GM23338 (cell line): Measurements from ENCODE around the gene PAF1. TPM values are rescaled to one million over a fixed set of nuclear protein-coding genes. Genes with fewer than 3 reads are reported as not detected.

Experiments
- ATAC-seq: fragments of 200-7000 bp; cut with Tn5 transposase; 3 replicates; pipeline ENCODE4 v1.9.1; 2020
- DNase-seq: peaks from one replicate; pipeline ENCODE4 v3.0.0-alpha.2; 2015; ENCODE audit warnings: low spot score
- H2AFZ ChIP-seq: fragments of 200-600 bp; sonication (generic); 2 replicates; pipeline ENCODE4 v1.8.0; 2016; ENCODE audit warnings: antibody characterized with exemption, mild to moderate bottlenecking, moderate library complexity
- H3F3A ChIP-seq: fragments of 200-600 bp; sonication (generic); replicated peaks from 2 replicates; pipeline ENCODE4 v1.8.0; 2017; ENCODE audit warnings: antibody characterized with exemption, mixed run types, low read depth
- H3K27ac ChIP-seq: fragments of 200-600 bp; sonication (generic); 2 replicates; pipeline ENCODE4 v1.6.1; 2016; ENCODE audit warnings: low read depth
- H3K27me3 ChIP-seq: fragments of 200-600 bp; sonication (generic); 2 replicates; pipeline ENCODE4 v1.8.0; 2016; ENCODE audit warnings: mild to moderate bottlenecking, mixed run types, moderate library complexity; ENCODE audit not compliant: insufficient read depth
- H3K36me3 ChIP-seq: fragments of 200-600 bp; sonication (generic); 2 replicates; pipeline ENCODE4 v1.8.0; 2016; ENCODE audit warnings: mild to moderate bottlenecking; ENCODE audit not compliant: insufficient read depth
- H3K4me1 ChIP-seq: fragments of 200-600 bp; sonication (generic); 2 replicates; pipeline ENCODE4 v1.8.0; 2016; ENCODE audit warnings: mild to moderate bottlenecking, moderate library complexity; ENCODE audit not compliant: insufficient read depth
- H3K4me2 ChIP-seq: fragments of 200-600 bp; sonication (generic); 2 replicates; pipeline ENCODE4 v1.7.1; 2017; ENCODE audit warnings: mixed run types
- H3K4me3 ChIP-seq: fragments of 200-600 bp; sonication (generic); 2 replicates; pipeline ENCODE4 v1.6.1; 2016; ENCODE audit warnings: mixed run types
- H3K79me2 ChIP-seq: fragments of 200-600 bp; sonication (generic); replicated peaks from 2 replicates; pipeline ENCODE4 v1.8.0; 2017; ENCODE audit warnings: mild to moderate bottlenecking; ENCODE audit not compliant: insufficient read depth
- H3K9me2 ChIP-seq: fragments of 200-600 bp; sonication (generic); 2 replicates; pipeline ENCODE4 v1.8.0; 2017; ENCODE audit not compliant: insufficient read depth
- H4K20me1 ChIP-seq: fragments of 200-600 bp; sonication (generic); replicated peaks from 2 replicates; pipeline ENCODE4 v1.8.0; 2017; ENCODE audit warnings: mild to moderate bottlenecking; ENCODE audit not compliant: insufficient read depth
- H3K27ac Mint-ChIP-seq: 2 replicates; pipeline ENCODE4 v1.8.0; 2020; ENCODE audit warnings: inconsistent platforms, mild to moderate bottlenecking, moderate library complexity, mixed read lengths
- H3K27me3 Mint-ChIP-seq: 3 replicates; pipeline ENCODE4 v1.8.0; 2022; ENCODE audit warnings: low read depth, mild to moderate bottlenecking, moderate library complexity, mixed read lengths, inconsistent platforms; ENCODE audit not compliant: insufficient read depth, poor library complexity
- H3K36me3 Mint-ChIP-seq: 3 replicates; pipeline ENCODE4 v1.8.0; 2021; ENCODE audit warnings: low read depth, mild to moderate bottlenecking, inconsistent platforms, moderate library complexity, mixed read lengths
- H3K4me1 Mint-ChIP-seq: 3 replicates; pipeline ENCODE4 v1.8.0; 2020; ENCODE audit warnings: mild to moderate bottlenecking, inconsistent platforms, mixed read lengths
- H3K4me3 Mint-ChIP-seq: 3 replicates; pipeline ENCODE4 v1.8.0; 2021; ENCODE audit warnings: moderate library complexity, mild to moderate bottlenecking, inconsistent platforms, mixed read lengths
- H3K9me3 Mint-ChIP-seq: 3 replicates; pipeline ENCODE4 v1.8.0; 2020; ENCODE audit warnings: moderate library complexity, mild to moderate bottlenecking, inconsistent platforms, mixed read lengths
- CREB1 ChIP-seq: fragments of 250-450 bp; sonication (Bioruptor Pico); IDR thresholded peaks from 2 replicates; pipeline ENCODE4 v1.5.0; 2020; ENCODE audit warnings: low read depth, mild to moderate bottlenecking, moderate library complexity
- EZH2 ChIP-seq: fragments of 200-600 bp; sonication (generic); IDR thresholded peaks from one replicate; pipeline ENCODE4 v1.8.0; 2017; ENCODE audit warnings: antibody characterized with exemption, mild to moderate bottlenecking, low read depth; ENCODE audit not compliant: unreplicated experiment
- EZH2phosphoT487 ChIP-seq: fragments of 200-600 bp; sonication (generic); IDR thresholded peaks from one replicate; pipeline ENCODE4 v1.8.1; 2018; ENCODE audit warnings: antibody characterized with exemption; ENCODE audit not compliant: unreplicated experiment
- JUNB ChIP-seq: IDR thresholded peaks from one replicate; pipeline ENCODE4 v1.6.1; 2016; ENCODE audit warnings: antibody characterized with exemption; ENCODE audit not compliant: unreplicated experiment
- NANOG ChIP-seq: IDR thresholded peaks from 2 replicates; pipeline ENCODE4 v1.6.1; 2016; ENCODE audit warnings: antibody characterized with exemption, borderline replicate concordance
- POLR2AphosphoS5 ChIP-seq: IDR thresholded peaks from 2 replicates; pipeline ENCODE4 v1.6.1; 2016; ENCODE audit warnings: antibody characterized with exemption, low read depth
- STAT1 ChIP-seq: IDR thresholded peaks from one replicate; pipeline ENCODE4 v1.6.1; 2016; ENCODE audit warnings: antibody characterized with exemption; ENCODE audit not compliant: unreplicated experiment
- ZNF114 ChIP-seq: fragments of 250-450 bp; sonication (Bioruptor Pico); IDR thresholded peaks from 2 replicates; pipeline ENCODE4 v1.5.0; 2020; ENCODE audit warnings: mild to moderate bottlenecking, moderate library complexity
- ZNF331 ChIP-seq: fragments of 250-450 bp; sonication (Bioruptor Pico); IDR thresholded peaks from 2 replicates; pipeline ENCODE4 v1.5.0; 2020; ENCODE audit warnings: low read depth, mild to moderate bottlenecking, moderate library complexity
- polyA plus RNA-seq: library from polyadenylated mRNA; unstranded; fragments of >200 nt; fragmentation: Nextera tagmentation; extraction: Ambion mirVana; gene quantifications from 2 replicates; pipeline ENCODE4 v1.2.1, GENCODE V29; 2016
- total RNA-seq: library from RNA; depleted of rRNA; stranded (reverse); fragments of >200 nt; shearing (Covaris generic); gene quantifications from 2 replicates; pipeline ENCODE4 v1.2.3, GENCODE V29; 2014
- TF ChIP-seq, protein P1 (sequence below), 2 experiments: fragments of 200-600 bp in 1 of 2; sonication (generic) in 1 of 2; conservative IDR thresholded peaks; 2 replicates each; pipeline versions ENCODE4 v1.5.1 to v1.6.1; 2016 to 2017; ENCODE audit warnings: antibody characterized with exemption in 2 of 2, low read depth in 2 of 2, mild to moderate bottlenecking in 2 of 2, moderate library complexity in 1 of 2
- TF ChIP-seq, protein P2 (sequence below): IDR thresholded peaks from 2 replicates; pipeline ENCODE4 v1.6.1; 2016; ENCODE audit warnings: antibody characterized with exemption
- TF ChIP-seq, protein P3 (sequence below): fragments of 250-450 bp; sonication (Bioruptor Pico); IDR thresholded peaks from 2 replicates; pipeline ENCODE4 v1.5.0; 2020; ENCODE audit warnings: mild to moderate bottlenecking, moderate library complexity
- TF ChIP-seq, protein P4 (sequence below): IDR thresholded peaks from one replicate; pipeline ENCODE4 v1.6.1; 2018; ENCODE audit warnings: antibody characterized with exemption; ENCODE audit not compliant: unreplicated experiment

Gene PAF1
- total and polyA plus RNA-seq, 2 experiments from 2014 or later: 22.1 to 47.3 TPM

DNA sequence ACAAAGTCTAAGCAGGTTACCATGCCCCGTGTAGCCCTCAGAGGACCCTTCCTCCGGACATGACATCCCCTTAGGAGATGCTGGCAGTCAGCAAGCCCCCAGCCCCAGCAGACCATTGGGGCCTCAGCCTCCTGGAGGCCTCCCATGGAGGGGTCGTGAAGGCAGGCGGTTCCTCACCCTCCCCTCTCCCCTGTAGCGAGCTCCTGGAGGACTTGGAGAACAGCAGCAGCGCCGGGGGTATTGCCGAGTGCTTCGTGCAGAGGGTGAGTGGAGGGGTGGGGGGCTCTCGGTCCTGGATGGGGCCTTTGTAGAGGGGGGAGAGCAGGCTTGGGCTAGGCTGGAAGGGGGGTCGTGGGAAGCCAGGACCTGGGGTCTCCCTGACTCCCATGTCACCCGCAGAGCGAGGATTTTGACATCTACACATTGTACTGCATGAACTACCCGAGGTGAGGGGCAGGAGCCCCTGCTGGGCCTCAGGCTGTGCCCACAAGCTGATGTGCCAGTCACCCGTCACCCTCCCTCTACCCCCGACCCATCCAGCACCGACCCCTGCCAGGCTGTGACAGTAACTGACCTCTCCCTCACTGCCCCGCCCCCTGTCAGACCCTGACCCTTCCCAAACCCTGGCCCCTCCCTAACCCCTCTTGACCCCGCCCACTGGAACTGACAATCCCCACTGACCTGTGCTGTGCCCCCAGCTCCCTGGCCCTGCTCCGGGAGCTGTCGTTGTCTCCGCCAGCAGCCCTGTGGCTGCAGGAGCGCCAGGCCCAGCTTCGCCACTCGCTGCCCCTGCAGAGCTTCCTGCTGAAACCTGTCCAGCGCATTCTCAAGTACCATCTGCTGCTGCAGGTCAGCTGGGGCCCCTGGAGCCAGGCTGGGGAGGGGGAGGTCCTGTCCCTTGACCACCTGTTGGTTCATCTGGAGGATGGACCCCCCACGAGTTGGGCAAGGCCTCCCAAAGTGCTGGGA is 25.5 kb upstream of the PAF1 start:
- Histone ChIP-seq H3K36me3 (peaks cover 11% of the 10 kb centered on the region; the same call in 1 of the 2 replicates), H4K20me1 (peaks cover 14% of the 10 kb centered on the region; the same call in 1 of the 2 replicates), H3K27me3 (no peaks in the 10 kb centered on the region), H2AFZ (no peak overlapping the region), H3K27ac (no peak overlapping the region), H3K9me2 (no peaks in the 10 kb centered on the region), H3F3A (peaks cover 24% of the 10 kb centered on the region), H3K4me2 (no peak overlapping the region), H3K4me3 (no peak overlapping the region), H3K79me2 (peaks cover 15% of the 10 kb centered on the region), H3K4me1 (peaks cover 14% of the 10 kb centered on the region)
- Mint-ChIP-seq H3K36me3 (peaks cover 56% of the 10 kb centered on the region), H3K4me1 (peaks cover 20% of the 10 kb centered on the region), H3K9me3 (peaks cover 4% of the 10 kb centered on the region; the same call in 2 of the 3 replicates), H3K27ac (no peak overlapping the region), H3K27me3 (peaks cover 17% of the 10 kb centered on the region), H3K4me3 (no peak overlapping the region)
- DNase-seq (no peak), ATAC-seq (no peak)
- TF ChIP-seq STAT1 (no peak), EZH2 (no peak), ZNF114 (CRISPR knock-in tag) (no peak), NANOG (no peak), EZH2phosphoT487 (no peak), ZNF331 (CRISPR knock-in tag) (no peak), CREB1 (CRISPR knock-in tag) (no peak), JUNB (no peak), POLR2AphosphoS5 (no peak)
- TF ChIP-seq, protein P1, sequence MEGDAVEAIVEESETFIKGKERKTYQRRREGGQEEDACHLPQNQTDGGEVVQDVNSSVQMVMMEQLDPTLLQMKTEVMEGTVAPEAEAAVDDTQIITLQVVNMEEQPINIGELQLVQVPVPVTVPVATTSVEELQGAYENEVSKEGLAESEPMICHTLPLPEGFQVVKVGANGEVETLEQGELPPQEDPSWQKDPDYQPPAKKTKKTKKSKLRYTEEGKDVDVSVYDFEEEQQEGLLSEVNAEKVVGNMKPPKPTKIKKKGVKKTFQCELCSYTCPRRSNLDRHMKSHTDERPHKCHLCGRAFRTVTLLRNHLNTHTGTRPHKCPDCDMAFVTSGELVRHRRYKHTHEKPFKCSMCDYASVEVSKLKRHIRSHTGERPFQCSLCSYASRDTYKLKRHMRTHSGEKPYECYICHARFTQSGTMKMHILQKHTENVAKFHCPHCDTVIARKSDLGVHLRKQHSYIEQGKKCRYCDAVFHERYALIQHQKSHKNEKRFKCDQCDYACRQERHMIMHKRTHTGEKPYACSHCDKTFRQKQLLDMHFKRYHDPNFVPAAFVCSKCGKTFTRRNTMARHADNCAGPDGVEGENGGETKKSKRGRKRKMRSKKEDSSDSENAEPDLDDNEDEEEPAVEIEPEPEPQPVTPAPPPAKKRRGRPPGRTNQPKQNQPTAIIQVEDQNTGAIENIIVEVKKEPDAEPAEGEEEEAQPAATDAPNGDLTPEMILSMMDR (conservative IDR thresholded peaks at IDR 0.05; ENCODE audit: low read depth in 2 of 2): no peak
- TF ChIP-seq, protein P2, sequence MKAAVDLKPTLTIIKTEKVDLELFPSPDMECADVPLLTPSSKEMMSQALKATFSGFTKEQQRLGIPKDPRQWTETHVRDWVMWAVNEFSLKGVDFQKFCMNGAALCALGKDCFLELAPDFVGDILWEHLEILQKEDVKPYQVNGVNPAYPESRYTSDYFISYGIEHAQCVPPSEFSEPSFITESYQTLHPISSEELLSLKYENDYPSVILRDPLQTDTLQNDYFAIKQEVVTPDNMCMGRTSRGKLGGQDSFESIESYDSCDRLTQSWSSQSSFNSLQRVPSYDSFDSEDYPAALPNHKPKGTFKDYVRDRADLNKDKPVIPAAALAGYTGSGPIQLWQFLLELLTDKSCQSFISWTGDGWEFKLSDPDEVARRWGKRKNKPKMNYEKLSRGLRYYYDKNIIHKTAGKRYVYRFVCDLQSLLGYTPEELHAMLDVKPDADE: no peak
- TF ChIP-seq, protein P3, sequence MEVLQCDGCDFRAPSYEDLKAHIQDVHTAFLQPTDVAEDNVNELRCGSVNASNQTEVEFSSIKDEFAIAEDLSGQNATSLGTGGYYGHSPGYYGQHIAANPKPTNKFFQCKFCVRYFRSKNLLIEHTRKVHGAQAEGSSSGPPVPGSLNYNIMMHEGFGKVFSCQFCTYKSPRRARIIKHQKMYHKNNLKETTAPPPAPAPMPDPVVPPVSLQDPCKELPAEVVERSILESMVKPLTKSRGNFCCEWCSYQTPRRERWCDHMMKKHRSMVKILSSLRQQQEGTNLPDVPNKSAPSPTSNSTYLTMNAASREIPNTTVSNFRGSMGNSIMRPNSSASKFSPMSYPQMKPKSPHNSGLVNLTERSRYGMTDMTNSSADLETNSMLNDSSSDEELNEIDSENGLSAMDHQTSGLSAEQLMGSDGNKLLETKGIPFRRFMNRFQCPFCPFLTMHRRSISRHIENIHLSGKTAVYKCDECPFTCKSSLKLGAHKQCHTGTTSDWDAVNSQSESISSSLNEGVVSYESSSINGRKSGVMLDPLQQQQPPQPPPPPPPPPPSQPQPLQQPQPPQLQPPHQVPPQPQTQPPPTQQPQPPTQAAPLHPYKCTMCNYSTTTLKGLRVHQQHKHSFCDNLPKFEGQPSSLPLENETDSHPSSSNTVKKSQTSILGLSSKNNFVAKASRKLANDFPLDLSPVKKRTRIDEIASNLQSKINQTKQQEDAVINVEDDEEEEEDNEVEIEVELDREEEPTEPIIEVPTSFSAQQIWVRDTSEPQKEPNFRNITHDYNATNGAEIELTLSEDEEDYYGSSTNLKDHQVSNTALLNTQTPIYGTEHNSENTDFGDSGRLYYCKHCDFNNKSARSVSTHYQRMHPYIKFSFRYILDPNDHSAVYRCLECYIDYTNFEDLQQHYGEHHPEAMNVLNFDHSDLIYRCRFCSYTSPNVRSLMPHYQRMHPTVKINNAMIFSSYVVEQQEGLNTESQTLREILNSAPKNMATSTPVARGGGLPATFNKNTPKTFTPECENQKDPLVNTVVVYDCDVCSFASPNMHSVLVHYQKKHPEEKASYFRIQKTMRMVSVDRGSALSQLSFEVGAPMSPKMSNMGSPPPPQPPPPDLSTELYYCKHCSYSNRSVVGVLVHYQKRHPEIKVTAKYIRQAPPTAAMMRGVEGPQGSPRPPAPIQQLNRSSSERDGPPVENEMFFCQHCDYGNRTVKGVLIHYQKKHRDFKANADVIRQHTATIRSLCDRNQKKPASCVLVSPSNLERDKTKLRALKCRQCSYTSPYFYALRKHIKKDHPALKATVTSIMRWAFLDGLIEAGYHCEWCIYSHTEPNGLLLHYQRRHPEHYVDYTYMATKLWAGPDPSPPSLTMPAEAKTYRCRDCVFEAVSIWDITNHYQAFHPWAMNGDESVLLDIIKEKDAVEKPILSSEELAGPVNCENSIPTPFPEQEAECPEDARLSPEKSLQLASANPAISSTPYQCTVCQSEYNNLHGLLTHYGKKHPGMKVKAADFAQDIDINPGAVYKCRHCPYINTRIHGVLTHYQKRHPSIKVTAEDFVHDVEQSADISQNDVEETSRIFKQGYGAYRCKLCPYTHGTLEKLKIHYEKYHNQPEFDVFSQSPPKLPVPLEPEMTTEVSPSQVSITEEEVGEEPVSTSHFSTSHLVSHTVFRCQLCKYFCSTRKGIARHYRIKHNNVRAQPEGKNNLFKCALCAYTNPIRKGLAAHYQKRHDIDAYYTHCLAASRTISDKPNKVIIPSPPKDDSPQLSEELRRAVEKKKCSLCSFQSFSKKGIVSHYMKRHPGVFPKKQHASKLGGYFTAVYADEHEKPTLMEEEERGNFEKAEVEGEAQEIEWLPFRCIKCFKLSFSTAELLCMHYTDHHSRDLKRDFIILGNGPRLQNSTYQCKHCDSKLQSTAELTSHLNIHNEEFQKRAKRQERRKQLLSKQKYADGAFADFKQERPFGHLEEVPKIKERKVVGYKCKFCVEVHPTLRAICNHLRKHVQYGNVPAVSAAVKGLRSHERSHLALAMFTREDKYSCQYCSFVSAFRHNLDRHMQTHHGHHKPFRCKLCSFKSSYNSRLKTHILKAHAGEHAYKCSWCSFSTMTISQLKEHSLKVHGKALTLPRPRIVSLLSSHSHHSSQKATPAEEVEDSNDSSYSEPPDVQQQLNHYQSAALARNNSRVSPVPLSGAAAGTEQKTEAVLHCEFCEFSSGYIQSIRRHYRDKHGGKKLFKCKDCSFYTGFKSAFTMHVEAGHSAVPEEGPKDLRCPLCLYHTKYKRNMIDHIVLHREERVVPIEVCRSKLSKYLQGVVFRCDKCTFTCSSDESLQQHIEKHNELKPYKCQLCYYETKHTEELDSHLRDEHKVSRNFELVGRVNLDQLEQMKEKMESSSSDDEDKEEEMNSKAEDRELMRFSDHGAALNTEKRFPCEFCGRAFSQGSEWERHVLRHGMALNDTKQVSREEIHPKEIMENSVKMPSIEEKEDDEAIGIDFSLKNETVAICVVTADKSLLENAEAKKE: no peak
- TF ChIP-seq, protein P4, sequence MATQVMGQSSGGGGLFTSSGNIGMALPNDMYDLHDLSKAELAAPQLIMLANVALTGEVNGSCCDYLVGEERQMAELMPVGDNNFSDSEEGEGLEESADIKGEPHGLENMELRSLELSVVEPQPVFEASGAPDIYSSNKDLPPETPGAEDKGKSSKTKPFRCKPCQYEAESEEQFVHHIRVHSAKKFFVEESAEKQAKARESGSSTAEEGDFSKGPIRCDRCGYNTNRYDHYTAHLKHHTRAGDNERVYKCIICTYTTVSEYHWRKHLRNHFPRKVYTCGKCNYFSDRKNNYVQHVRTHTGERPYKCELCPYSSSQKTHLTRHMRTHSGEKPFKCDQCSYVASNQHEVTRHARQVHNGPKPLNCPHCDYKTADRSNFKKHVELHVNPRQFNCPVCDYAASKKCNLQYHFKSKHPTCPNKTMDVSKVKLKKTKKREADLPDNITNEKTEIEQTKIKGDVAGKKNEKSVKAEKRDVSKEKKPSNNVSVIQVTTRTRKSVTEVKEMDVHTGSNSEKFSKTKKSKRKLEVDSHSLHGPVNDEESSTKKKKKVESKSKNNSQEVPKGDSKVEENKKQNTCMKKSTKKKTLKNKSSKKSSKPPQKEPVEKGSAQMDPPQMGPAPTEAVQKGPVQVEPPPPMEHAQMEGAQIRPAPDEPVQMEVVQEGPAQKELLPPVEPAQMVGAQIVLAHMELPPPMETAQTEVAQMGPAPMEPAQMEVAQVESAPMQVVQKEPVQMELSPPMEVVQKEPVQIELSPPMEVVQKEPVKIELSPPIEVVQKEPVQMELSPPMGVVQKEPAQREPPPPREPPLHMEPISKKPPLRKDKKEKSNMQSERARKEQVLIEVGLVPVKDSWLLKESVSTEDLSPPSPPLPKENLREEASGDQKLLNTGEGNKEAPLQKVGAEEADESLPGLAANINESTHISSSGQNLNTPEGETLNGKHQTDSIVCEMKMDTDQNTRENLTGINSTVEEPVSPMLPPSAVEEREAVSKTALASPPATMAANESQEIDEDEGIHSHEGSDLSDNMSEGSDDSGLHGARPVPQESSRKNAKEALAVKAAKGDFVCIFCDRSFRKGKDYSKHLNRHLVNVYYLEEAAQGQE: no peak
